Fibroblast of the aortic adventitia (primary cell): ENCODE results near the gene ZCCHC14. TPM values are rescaled to one million over a fixed set of nuclear protein-coding genes. Genes with fewer than 3 reads are reported as not detected.
"Not testable (repeated sequence)": the region's sequence is repeated elsewhere in the genome, so short reads cannot be mapped to it uniquely, and the experiment has no call there.

Experiments
- DNase-seq: peaks from one replicate; pipeline ENCODE4 v3.0.0-alpha.2; 2010; ENCODE audit warnings: low read depth
- H3K4me3 ChIP-seq: 2 replicates; pipeline ENCODE4 v1.5.1; 2011; ENCODE audit warnings: low read depth, mild to moderate bottlenecking, control low read depth, low read length, moderate library complexity
- CTCF ChIP-seq: IDR thresholded peaks from 2 replicates; pipeline ENCODE4 v1.5.1; 2011; ENCODE audit warnings: mild to moderate bottlenecking, low read length, control low read depth, inconsistent platforms; ENCODE audit not compliant: insufficient read depth
- total RNA-seq: library from RNA; depleted of rRNA; stranded (reverse); fragments of >200 nt; gene quantifications from 2 replicates; pipeline ENCODE4 v1.2.3, GENCODE V29; 2012; ENCODE audit warnings: low replicate concordance

Gene ZCCHC14
- total RNA-seq, 1 donor, result 24.5 TPM

- peak overlapping the region; percentile 80 for H3K4me3 ChIP-seq
- DNase-seq, result no peak
- TF ChIP-seq CTCF, result no peak
Observed at GRCh38 chr16:87380403-87380802, 112.4 kb downstream of the ZCCHC14 start.

DNA sequence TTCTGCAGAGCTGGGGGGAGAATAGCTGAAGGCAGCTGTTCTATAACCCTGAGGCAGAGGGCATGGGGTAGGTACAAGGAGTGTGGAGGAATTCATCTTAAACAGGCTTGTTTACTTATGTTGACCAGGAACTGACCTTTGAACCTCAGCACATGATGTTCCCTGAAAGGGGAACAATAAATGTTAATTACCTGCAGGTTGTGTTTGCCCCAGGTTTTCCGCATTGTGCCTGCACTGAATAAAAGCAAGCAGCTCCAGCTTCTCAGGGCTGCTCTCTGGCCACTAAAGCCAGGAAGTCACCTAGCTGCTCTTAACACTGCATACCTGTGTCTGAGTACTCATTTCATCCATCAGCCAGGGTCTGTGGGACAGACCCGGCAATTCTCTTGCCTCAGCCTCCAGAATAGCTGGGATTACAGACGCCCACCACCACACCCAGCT is 113.5 kb downstream of the ZCCHC14 start:
- H3K4me3 ChIP-seq, DNase-seq: not testable (repeated sequence)

- no peak for DNase-seq
- no peak for TF ChIP-seq CTCF
- H3K4me3 ChIP-seq, result no peak overlapping the region
Observed at GRCh38 chr16:87376660-87377059, 116.2 kb downstream of the ZCCHC14 start.

- no peak for TF ChIP-seq CTCF
- H3K4me3 ChIP-seq, result no peak overlapping the region
- DNase-seq, result peak; percentile 54
Observed at GRCh38 chr16:87375426-87376135, 117.2 kb downstream of the ZCCHC14 start.

DNA sequence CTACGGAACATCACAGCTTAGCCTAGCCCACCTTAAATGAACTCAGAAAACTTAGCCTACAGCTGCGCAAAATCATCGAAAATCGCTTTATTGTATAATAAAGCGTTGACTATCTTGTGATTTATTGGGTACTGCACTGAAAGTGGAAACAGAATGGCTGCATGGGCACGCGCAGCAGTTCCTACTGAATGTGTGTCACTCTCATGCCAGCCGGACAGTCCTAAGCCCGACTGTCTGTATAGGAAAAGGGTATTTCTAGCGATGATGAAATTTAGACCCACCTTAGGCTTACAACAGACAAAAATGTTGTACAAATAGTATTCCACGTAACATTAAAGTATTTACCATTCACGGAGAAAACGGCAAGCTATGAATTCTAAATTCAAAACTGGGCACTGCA is 118.5 kb downstream of the ZCCHC14 start:
- TF ChIP-seq CTCF, result no peak
- DNase-seq, result no peak
- H3K4me3 ChIP-seq, result no peak overlapping the region

GRCh38 chr16:87372305-87372704 is 120.5 kb downstream of the ZCCHC14 start:
- no peak for TF ChIP-seq CTCF
- no peak for DNase-seq
- H3K4me3 ChIP-seq, result no peak overlapping the region

DNA sequence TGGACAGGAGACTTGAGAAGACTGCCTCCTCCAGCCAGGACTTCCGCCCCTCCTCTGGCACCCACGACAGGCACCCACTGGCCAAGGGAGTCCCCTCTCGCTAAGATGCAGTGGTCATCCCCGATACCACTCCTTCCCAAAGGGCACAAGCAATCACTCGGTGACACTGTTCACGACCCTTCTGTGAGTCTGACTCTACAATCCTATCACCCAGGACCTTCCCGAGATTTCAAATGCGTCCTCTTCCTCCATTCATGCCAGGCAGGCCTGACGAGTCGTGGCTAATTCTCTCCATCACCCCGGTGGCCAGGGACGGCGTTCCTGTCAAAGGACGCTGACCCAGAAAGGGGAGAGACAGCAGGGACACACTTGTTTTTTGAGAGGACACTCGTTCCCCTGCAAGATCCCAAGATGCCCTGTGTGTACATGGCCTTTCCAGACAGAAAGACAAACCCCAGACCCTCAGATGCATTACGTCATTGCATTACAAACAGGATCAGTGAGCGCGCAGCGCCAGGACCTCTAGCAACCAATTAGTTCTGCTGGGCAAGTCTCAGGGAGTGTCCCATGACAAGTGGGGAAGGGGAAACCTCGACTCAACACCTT is 121.5 kb downstream of the ZCCHC14 start:
- no peak for TF ChIP-seq CTCF
- no peak overlapping the region for H3K4me3 ChIP-seq
- peak; percentile 27 for DNase-seq
